EH (cell line): Measurements from ENCODE around the gene PRKCA.
"Not testable (repeated sequence)": the region's sequence is repeated elsewhere in the genome, so short reads cannot be mapped to it uniquely, and the experiment has no call there.

Experiments used
- DNase-seq: peaks from one replicate; pipeline ENCODE4 v3.0.0-alpha.2; 2015; ENCODE audit warnings: low read depth

Gene PRKCA

GRCh38 chr17:66326476-66327047, 24.1 kb downstream of the PRKCA start:
- no peak for DNase-seq

GRCh38 chr17:66330646-66331037, 28.2 kb downstream of the PRKCA start:
- no peak for DNase-seq

GRCh38 chr17:66331038-66331816, 28.8 kb downstream of the PRKCA start:
- no peak for DNase-seq

- DNase-seq: no peak
These were observed 33.4 kb downstream of the PRKCA start for GRCh38 chr17:66335797-66336196.

- no peak for DNase-seq
These were observed 34.9 kb downstream of the PRKCA start for GRCh38 chr17:66337268-66337667.

- DNase-seq: no peak
These were observed 35.6 kb downstream of the PRKCA start for GRCh38 chr17:66337866-66338485.

GRCh38 chr17:66338937-66339336, 36.5 kb downstream of the PRKCA start:
- no peak for DNase-seq

- no peak for DNase-seq
These were observed 37.1 kb downstream of the PRKCA start for GRCh38 chr17:66339561-66339960.

GRCh38 chr17:66340720-66341119, 38.3 kb downstream of the PRKCA start:
- DNase-seq: no peak

- DNase-seq: no peak
These were observed 39.0 kb downstream of the PRKCA start for GRCh38 chr17:66341462-66341861.

- not testable (repeated sequence) for DNase-seq
These were observed 39.9 kb downstream of the PRKCA start for GRCh38 chr17:66342263-66342662.

- peak; percentile 28 for DNase-seq
These were observed 41.2 kb downstream of the PRKCA start for GRCh38 chr17:66343531-66344078.

- no peak for DNase-seq
These were observed 42.1 kb downstream of the PRKCA start for GRCh38 chr17:66344473-66344872.

GRCh38 chr17:66345264-66345663, 42.9 kb downstream of the PRKCA start:
- peak; percentile 62 for DNase-seq

- not testable (repeated sequence) for DNase-seq
These were observed 43.7 kb downstream of the PRKCA start for GRCh38 chr17:66345949-66346638.

GRCh38 chr17:66347661-66348514, 45.5 kb downstream of the PRKCA start:
- peak; percentile 68 for DNase-seq

GRCh38 chr17:66348584-66349165, 46.3 kb downstream of the PRKCA start:
- DNase-seq: peak; percentile 84

GRCh38 chr17:66349521-66350254, 47.3 kb downstream of the PRKCA start:
- DNase-seq: no peak

- not testable (repeated sequence) for DNase-seq
These were observed 48.2 kb downstream of the PRKCA start for GRCh38 chr17:66350576-66350975.

GRCh38 chr17:66351033-66351432, 48.6 kb downstream of the PRKCA start:
- DNase-seq: peak; percentile 18
